ENCODE results near the gene HJV.

Gene HJV

GRCh38 chr1:146019231-146020057 lies 2.1 kb downstream of the HJV start:
- TF ChIP-seq POLR2AphosphoS5 (IDR thresholded peaks at IDR 0.05; ENCODE audit: low read depth, low read length), result no peak
- TF ChIP-seq REST (IDR thresholded peaks at IDR 0.05; ENCODE audit: insufficient read depth in 1 of 2, low read depth in 2 of 2, low read length in 2 of 2), result no peak
- TF ChIP-seq SIN3A (IDR thresholded peaks at IDR 0.05; ENCODE audit: borderline replicate concordance, insufficient read depth, low read length), result no peak
- TF ChIP-seq FOXP2 (optimal IDR thresholded peaks at IDR 0.05; ENCODE audit: borderline replicate concordance, extremely low read depth, extremely low read length, insufficient read depth), result no peak
- TF ChIP-seq TAF1 (IDR thresholded peaks at IDR 0.05; ENCODE audit: borderline replicate concordance, insufficient read depth, low read length), result no peak

GRCh38 chr1:146016891-146017290 lies 4.6 kb downstream of the HJV start:
- TF ChIP-seq TAF1 (IDR thresholded peaks at IDR 0.05; ENCODE audit: borderline replicate concordance, insufficient read depth, low read length) (no peak), SIN3A (IDR thresholded peaks at IDR 0.05; ENCODE audit: borderline replicate concordance, insufficient read depth, low read length) (no peak), POLR2AphosphoS5 (IDR thresholded peaks at IDR 0.05; ENCODE audit: low read depth, low read length) (no peak), REST (IDR thresholded peaks at IDR 0.05; ENCODE audit: insufficient read depth in 1 of 2, low read depth in 2 of 2, low read length in 2 of 2) (no peak)

GRCh38 chr1:146013559-146013922 lies 8.0 kb downstream of the HJV start:
- TF ChIP-seq FOXP2 (optimal IDR thresholded peaks at IDR 0.05; ENCODE audit: borderline replicate concordance, extremely low read depth, extremely low read length, insufficient read depth) (no peak), REST (IDR thresholded peaks at IDR 0.05; ENCODE audit: insufficient read depth in 1 of 2, low read depth in 2 of 2, low read length in 2 of 2) (no peak), SIN3A (IDR thresholded peaks at IDR 0.05; ENCODE audit: borderline replicate concordance, insufficient read depth, low read length) (no peak), TAF1 (IDR thresholded peaks at IDR 0.05; ENCODE audit: borderline replicate concordance, insufficient read depth, low read length) (no peak)

GRCh38 chr1:146012703-146013558 lies 8.6 kb downstream of the HJV start:
- TF ChIP-seq TAF1 (IDR thresholded peaks at IDR 0.05; ENCODE audit: borderline replicate concordance, insufficient read depth, low read length) (no peak), POLR2AphosphoS5 (IDR thresholded peaks at IDR 0.05; ENCODE audit: low read depth, low read length) (no peak), SIN3A (IDR thresholded peaks at IDR 0.05; ENCODE audit: borderline replicate concordance, insufficient read depth, low read length) (no peak), REST (IDR thresholded peaks at IDR 0.05; ENCODE audit: insufficient read depth in 1 of 2, low read depth in 2 of 2, low read length in 2 of 2) (no peak), FOXP2 (optimal IDR thresholded peaks at IDR 0.05; ENCODE audit: borderline replicate concordance, extremely low read depth, extremely low read length, insufficient read depth) (no peak)

Data from PFSK-1 (cell line).